Endothelial cell of umbilical vein (primary cell): ENCODE results near the gene ST6GAL1. TPM values are rescaled to one million over a fixed set of nuclear protein-coding genes. Genes with fewer than 3 reads are reported as not detected.

Experiments
- BruUV-seq: library from RNA; stranded (reverse); fragments of 400-500 nt; replicated peaks from 2 replicates; lab custom pipeline; 2021; lab: Mats Ljungman, UMichigan
- CTCF ChIA-PET: fragments of 300-600, 350-600 bp; sonication (Branson Sonifier 250); formaldehyde crosslinking; loops from one replicate; lab custom pipeline; 2021; ENCODE audit warnings: antibody characterized with exemption, inconsistent platforms; lab: Charles Lee
- POLR2A ChIA-PET: fragments of 300-600, 350-600 bp; sonication (Branson Sonifier 250); formaldehyde crosslinking; loops from one replicate; lab custom pipeline; 2021; ENCODE audit warnings: antibody characterized with exemption, inconsistent platforms; lab: Charles Lee
- DNase-seq: peaks from one replicate; pipeline ENCODE4 v3.0.0-alpha.2; 2011; ENCODE audit warnings: low read depth, low spot score
- FAIRE-seq: peaks from 2 replicates; lab custom pipeline; 2011; peaks lifted over from hg19 to GRCh38; lab: Jason Lieb, UNC
- H2AFZ ChIP-seq: 2 replicates; pipeline ENCODE4 v1.6.0; 2012; ENCODE audit warnings: low read depth, low read length, control low read depth, inconsistent platforms
- H3K27ac ChIP-seq: 2 replicates; pipeline ENCODE4 v1.5.1; 2011; ENCODE audit warnings: low read depth, mild to moderate bottlenecking, control low read depth, low read length, moderate library complexity; ENCODE audit not compliant: insufficient read depth
- H3K27me3 ChIP-seq, 2 experiments: 2 replicates each; pipeline versions ENCODE4 v1.6.0 to v1.6.1; 2011; ENCODE audit warnings: low read length in 2 of 2, mixed read lengths in 1 of 2; ENCODE audit not compliant: control insufficient read depth in 2 of 2, insufficient read depth in 2 of 2
- H3K36me3 ChIP-seq, 2 experiments: 2 replicates in 1 of 2; 3 replicates in 1 of 2; pipeline ENCODE4 v1.5.1; 2011; ENCODE audit warnings: low read length in 2 of 2, mild to moderate bottlenecking in 1 of 2, moderate library complexity in 1 of 2; ENCODE audit not compliant: control insufficient read depth in 2 of 2, insufficient read depth in 2 of 2; ENCODE audit errors: extremely low read depth in 1 of 2
- H3K4me1 ChIP-seq: 3 replicates; pipeline ENCODE4 v1.5.1; 2011; ENCODE audit warnings: mild to moderate bottlenecking, low read length; ENCODE audit not compliant: control insufficient read depth, insufficient read depth; ENCODE audit errors: extremely low read depth
- H3K4me2 ChIP-seq: 2 replicates; pipeline ENCODE4 v1.6.1; 2011; ENCODE audit warnings: low read length, control low read depth, mixed read lengths; ENCODE audit not compliant: insufficient read depth
- H3K4me3 ChIP-seq, 3 experiments: fragments of 200-600 bp in 1 of 3; sonication (generic), shearing (Covaris generic) in 1 of 3; replicated peaks in 1 of 3; 2 replicates each; pipeline ENCODE4 v1.5.1; 2011 to 2016; ENCODE audit warnings: control low read depth in 3 of 3, low read length in 3 of 3, mild to moderate bottlenecking in 2 of 3, inconsistent platforms in 1 of 3, low read depth in 1 of 3, moderate library complexity in 1 of 3; ENCODE audit not compliant: insufficient read depth in 1 of 3
- H3K79me2 ChIP-seq: 2 replicates; pipeline ENCODE4 v1.6.0; 2012; ENCODE audit warnings: low read length, inconsistent platforms; ENCODE audit not compliant: control insufficient read depth, insufficient read depth
- H3K9ac ChIP-seq: replicated peaks from 2 replicates; pipeline ENCODE3; 2011; ENCODE audit warnings: low read length, control low read depth; ENCODE audit not compliant: insufficient read depth; ENCODE audit errors: extremely low read depth
- H3K9me1 ChIP-seq: replicated peaks from 3 replicates; pipeline ENCODE4 v1.6.0; 2011; ENCODE audit warnings: mild to moderate bottlenecking, low read length; ENCODE audit not compliant: control insufficient read depth, insufficient read depth; ENCODE audit errors: extremely low read depth
- H3K9me3 ChIP-seq: replicated peaks from 2 replicates; pipeline ENCODE4 v1.5.1; 2012; ENCODE audit warnings: low read length, inconsistent platforms; ENCODE audit not compliant: control insufficient read depth, insufficient read depth
- H4K20me1 ChIP-seq: replicated peaks from 2 replicates; pipeline ENCODE3; 2011; ENCODE audit warnings: mild to moderate bottlenecking, low read length; ENCODE audit not compliant: control insufficient read depth, insufficient read depth; ENCODE audit errors: extremely low read depth
- EZH2 ChIP-seq: IDR thresholded peaks from 2 replicates; pipeline ENCODE4 v1.6.1; 2012; ENCODE audit warnings: borderline replicate concordance, low read depth, mild to moderate bottlenecking, moderate library complexity, low read length, inconsistent platforms; ENCODE audit not compliant: severe bottlenecking
- JUN ChIP-seq: IDR thresholded peaks from 2 replicates; pipeline ENCODE4 v1.6.1; 2011; ENCODE audit warnings: borderline replicate concordance, low read depth; ENCODE audit not compliant: insufficient read length, insufficient read depth
- MYC ChIP-seq: IDR thresholded peaks from one replicate; pipeline ENCODE4 v1.6.1; 2011; ENCODE audit warnings: mild to moderate bottlenecking, low read depth, low read length
- POLR2A ChIP-seq: IDR thresholded peaks from 2 replicates; pipeline ENCODE4 v1.6.1; 2012; ENCODE audit warnings: low read depth, mild to moderate bottlenecking, control low read depth, low read length
- POLR2AphosphoS5 ChIP-seq: IDR thresholded peaks from 2 replicates; pipeline ENCODE4 v1.6.1; 2012; ENCODE audit warnings: low read depth, mild to moderate bottlenecking, control low read depth, low read length, moderate library complexity; ENCODE audit not compliant: insufficient read depth
- dilution Hi-C: fragments of 300-500 bp; cut with MboI; formaldehyde crosslinking; loops from one replicate; pipeline ENCODE4 v1.15.0; 2019; ENCODE audit warnings: low sequenced_read_pairs; ENCODE audit not compliant: extremely low pct_ligation_motif_present
- intact Hi-C: fragments of 100-400 bp; cut with micrococcal nuclease; formaldehyde crosslinking; loops from one replicate; pipeline ENCODE4 v1.10.0; 2022
- polyA plus RNA-seq, 4 experiments: library from polyadenylated mRNA; depleted of rRNA in 3 of 4; stranded (reverse) in 3 of 4; unstranded in 1 of 4; fragments of >200 nt; gene quantifications; 2 replicates each; pipeline versions ENCODE4 v1.2.1 to v1.2.3, GENCODE V29; 2011 to 2012; ENCODE audit warnings: missing spikeins in 1 of 4
- total RNA-seq: library from RNA; stranded (reverse); gene quantifications from 2 replicates; pipeline ENCODE4 v1.2.3, GENCODE V29; 2021
- TF ChIP-seq, protein P1 (sequence below), 2 donors: IDR thresholded peaks; 1 replicate in 1 of 2; 2 replicates in 1 of 2; pipeline ENCODE4 v1.5.1; 2011; ENCODE audit warnings: low read length in 2 of 2, mild to moderate bottlenecking in 2 of 2, moderate library complexity in 2 of 2, control low read depth in 1 of 2, inconsistent platforms in 1 of 2, low read depth in 1 of 2; ENCODE audit not compliant: insufficient read depth in 1 of 2; ENCODE audit errors: extremely low read depth in 1 of 2

ST6GAL1 gene
- total and polyA plus RNA-seq, 2 donors (not counting 3 experiments of a cell fraction or from before 2014, with no cell fraction given), result 63.9 to 101 TPM

GRCh38 chr3:186960347-186960746, 30.0 kb downstream of the ST6GAL1 start:
- Histone ChIP-seq H3K9ac (no peak overlapping the region), H3K27ac (no peak overlapping the region), H4K20me1 (no peaks in the 10 kb centered on the region), H3K4me2 (no peak overlapping the region), H3K9me1 (no peaks in the 10 kb centered on the region), H3K79me2 (peaks cover 8% of the 10 kb centered on the region), H3K9me3 (no peaks in the 10 kb centered on the region), H3K4me1 (peaks cover 6% of the 10 kb centered on the region), H3K4me3 (no peak overlapping the region), H3K36me3 (peaks cover 0 to 12% of the 10 kb centered on the region in 2 experiments), H2AFZ (no peak overlapping the region), H3K27me3 (no peaks in the 10 kb centered on the region)
- POLR2A ChIA-PET, result no interaction called here
- TF ChIP-seq POLR2AphosphoS5, result no peak
- CTCF ChIA-PET, result interaction anchor here (1.7 to 1.8 kb wide), 2 partner anchors 28 to 111 kb away, joined by 4 to 7 read pairs; no protein-coding TSS in a partner anchor
- intact Hi-C loops (no loop called here), dilution Hi-C loops (no loop called here)
- DNase-seq (no peak), FAIRE-seq (no peak)
- BruUV-seq, result no TSS peak

GRCh38 chr3:186962445-186962844, 32.1 kb downstream of the ST6GAL1 start:
- CTCF ChIA-PET, result interaction anchor here (1.4 kb wide), 1 partner anchor 9 kb away, joined by 3 read pairs; no protein-coding TSS in a partner anchor
- H3K9ac ChIP-seq, result no peak overlapping the region
- TF ChIP-seq JUN (no peak), MYC (no peak), POLR2A (no peak), EZH2 (no peak)
- TF ChIP-seq, protein P1, sequence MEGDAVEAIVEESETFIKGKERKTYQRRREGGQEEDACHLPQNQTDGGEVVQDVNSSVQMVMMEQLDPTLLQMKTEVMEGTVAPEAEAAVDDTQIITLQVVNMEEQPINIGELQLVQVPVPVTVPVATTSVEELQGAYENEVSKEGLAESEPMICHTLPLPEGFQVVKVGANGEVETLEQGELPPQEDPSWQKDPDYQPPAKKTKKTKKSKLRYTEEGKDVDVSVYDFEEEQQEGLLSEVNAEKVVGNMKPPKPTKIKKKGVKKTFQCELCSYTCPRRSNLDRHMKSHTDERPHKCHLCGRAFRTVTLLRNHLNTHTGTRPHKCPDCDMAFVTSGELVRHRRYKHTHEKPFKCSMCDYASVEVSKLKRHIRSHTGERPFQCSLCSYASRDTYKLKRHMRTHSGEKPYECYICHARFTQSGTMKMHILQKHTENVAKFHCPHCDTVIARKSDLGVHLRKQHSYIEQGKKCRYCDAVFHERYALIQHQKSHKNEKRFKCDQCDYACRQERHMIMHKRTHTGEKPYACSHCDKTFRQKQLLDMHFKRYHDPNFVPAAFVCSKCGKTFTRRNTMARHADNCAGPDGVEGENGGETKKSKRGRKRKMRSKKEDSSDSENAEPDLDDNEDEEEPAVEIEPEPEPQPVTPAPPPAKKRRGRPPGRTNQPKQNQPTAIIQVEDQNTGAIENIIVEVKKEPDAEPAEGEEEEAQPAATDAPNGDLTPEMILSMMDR (IDR thresholded peaks at IDR 0.05; ENCODE audit: extremely low read depth in 1 of 2, insufficient read depth in 1 of 2, low read depth in 1 of 2, low read length in 2 of 2), result no peak
- H3K79me2 ChIP-seq, result peaks cover 8% of the 10 kb centered on the region
- FAIRE-seq, result no peak
- H3K9me3 ChIP-seq, result no peaks in the 10 kb centered on the region
- POLR2A ChIA-PET, result no interaction called here
- H3K4me1 ChIP-seq, result peaks cover 6% of the 10 kb centered on the region
- no TSS peak for BruUV-seq
- H3K36me3 ChIP-seq, result peaks cover 0 to 19% of the 10 kb centered on the region in 2 experiments
- H3K4me3 ChIP-seq, result no peak overlapping the region
- no peak overlapping the region for H3K4me2 ChIP-seq
- no peaks in the 10 kb centered on the region for H3K9me1 ChIP-seq
- DNase-seq, result no peak
- no peaks in the 10 kb centered on the region for H4K20me1 ChIP-seq
- H3K27ac ChIP-seq, result no peak overlapping the region
- H2AFZ ChIP-seq, result no peak overlapping the region
- H3K27me3 ChIP-seq, result no peaks in the 10 kb centered on the region
- dilution Hi-C loops, result no loop called here
- intact Hi-C loops, result no loop called here
